Suprapubic skin (tissue), 4 donors: ENCODE data around the gene EPAS1. TPM values are rescaled to one million over a fixed set of nuclear protein-coding genes. Genes with fewer than 3 reads are reported as not detected.
A peak's percentile ranks its signal among the peaks of the same experiment; 100 is the strongest.

ENCODE experiments used
- DNase-seq, 2 donors: peaks; one replicate each; pipeline ENCODE4 v3.0.0-alpha.2; 2019; ENCODE audit warnings: low spot score in 2 of 2
- H3K27ac ChIP-seq: fragments of 200-600 bp; sonication (generic); one replicate; pipeline ENCODE4 v1.5.1; 2019
- H3K27me3 ChIP-seq: fragments of 200-600 bp; sonication (generic); one replicate; pipeline ENCODE4 v1.5.1; 2019
- H3K36me3 ChIP-seq: fragments of 200-600 bp; sonication (generic); one replicate; pipeline ENCODE4 v1.5.1; 2019
- H3K4me1 ChIP-seq: fragments of 200-600 bp; sonication (generic); one replicate; pipeline ENCODE4 v1.5.1; 2019
- H3K4me3 ChIP-seq: fragments of 200-600 bp; sonication (generic); one replicate; pipeline ENCODE4 v1.5.1; 2019; ENCODE audit warnings: mild to moderate bottlenecking
- H3K9me3 ChIP-seq: fragments of 200-600 bp; sonication (generic); one replicate; pipeline ENCODE4 v1.5.1; 2019
- EP300 ChIP-seq: sonication (generic); formaldehyde crosslinking; IDR thresholded peaks from one replicate; pipeline ENCODE4 v1.6.1; 2017; ENCODE audit warnings: antibody characterized with exemption
- POLR2A ChIP-seq, 2 donors: fragments of 450-650 bp; IDR thresholded peaks; one replicate each; pipeline ENCODE4 v1.6.1; 2017; ENCODE audit warnings: antibody characterized with exemption in 2 of 2, mild to moderate bottlenecking in 2 of 2, moderate library complexity in 2 of 2
- POLR2AphosphoS5 ChIP-seq, 3 donors: sonication (generic); formaldehyde crosslinking; IDR thresholded peaks; one replicate each; pipeline ENCODE4 v1.6.1; 2017; ENCODE audit warnings: antibody characterized with exemption in 3 of 3
- WGBS: methylation state at CpG from one replicate; pipeline ENCODE4 v1.1.5; 2018; 5-methylcytosine and 5-hydroxymethylcytosine counted together
- total RNA-seq, 4 donors: library from RNA; depleted of rRNA; stranded (reverse); fragments of >200 nt; gene quantifications; one replicate each; pipeline ENCODE4 v1.1.0, GENCODE V29; 2016
- TF ChIP-seq, protein P1 (sequence below), 2 donors: fragments of 200-600 bp in 1 of 2; fragments of 450-650 bp in 1 of 2; sonication (generic) in 1 of 2; IDR thresholded peaks; one replicate each; pipeline ENCODE4 v1.5.1; 2016 to 2019; ENCODE audit warnings: antibody characterized with exemption in 2 of 2, mild to moderate bottlenecking in 1 of 2, moderate library complexity in 1 of 2

Gene EPAS1
- total RNA-seq, 4 donors from 2014 or later, result 110 to 271 (median 142) TPM

DNA sequence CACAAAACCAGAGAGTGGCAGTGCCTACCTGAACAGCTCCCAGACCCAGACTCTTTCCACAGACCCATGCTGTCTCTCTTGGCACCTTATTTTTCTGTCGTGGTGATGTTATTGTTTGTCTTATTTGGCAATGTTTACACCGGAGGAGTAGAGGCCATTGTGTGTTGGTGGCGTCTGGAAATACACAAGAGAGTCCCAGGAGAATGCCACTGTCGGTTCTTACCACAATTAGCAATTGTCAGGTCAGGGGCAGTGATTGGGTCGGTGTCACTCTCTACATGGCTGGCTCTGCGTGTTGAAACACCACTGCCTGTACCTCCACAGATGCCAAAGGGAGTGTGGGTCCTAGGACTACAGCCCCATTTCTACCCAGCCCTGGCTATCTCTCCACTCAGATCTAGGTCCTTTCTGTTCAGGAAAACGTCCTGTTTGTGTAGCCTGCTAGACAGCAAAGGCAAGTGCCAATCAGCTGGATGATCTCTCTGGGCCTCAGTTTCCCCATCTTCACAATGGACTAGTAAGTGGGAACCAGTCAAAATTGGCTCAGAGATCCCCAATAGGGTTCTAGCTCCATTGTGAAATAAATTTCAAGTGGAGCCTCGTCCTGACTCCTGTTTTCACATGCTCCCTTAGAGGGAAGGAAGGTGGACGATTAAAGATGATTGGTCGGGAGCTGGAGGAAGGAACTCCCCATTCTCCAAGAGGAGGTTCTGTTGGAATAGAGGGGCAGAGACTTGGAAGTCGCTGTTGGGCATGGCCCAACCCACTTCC is 17.0 kb downstream of the EPAS1 start:
- Histone ChIP-seq H3K36me3 (no peaks in the 10 kb centered on the region), H3K4me1 (peaks cover 79% of the 10 kb centered on the region), H3K9me3 (no peaks in the 10 kb centered on the region), H3K4me3 (no peak overlapping the region), H3K27ac (peak overlapping the region; percentile 77), H3K27me3 (no peaks in the 10 kb centered on the region)
- TF ChIP-seq POLR2A (IDR thresholded peaks at IDR 0.05), result no peak
- TF ChIP-seq EP300, result no peak
- TF ChIP-seq, protein P1, sequence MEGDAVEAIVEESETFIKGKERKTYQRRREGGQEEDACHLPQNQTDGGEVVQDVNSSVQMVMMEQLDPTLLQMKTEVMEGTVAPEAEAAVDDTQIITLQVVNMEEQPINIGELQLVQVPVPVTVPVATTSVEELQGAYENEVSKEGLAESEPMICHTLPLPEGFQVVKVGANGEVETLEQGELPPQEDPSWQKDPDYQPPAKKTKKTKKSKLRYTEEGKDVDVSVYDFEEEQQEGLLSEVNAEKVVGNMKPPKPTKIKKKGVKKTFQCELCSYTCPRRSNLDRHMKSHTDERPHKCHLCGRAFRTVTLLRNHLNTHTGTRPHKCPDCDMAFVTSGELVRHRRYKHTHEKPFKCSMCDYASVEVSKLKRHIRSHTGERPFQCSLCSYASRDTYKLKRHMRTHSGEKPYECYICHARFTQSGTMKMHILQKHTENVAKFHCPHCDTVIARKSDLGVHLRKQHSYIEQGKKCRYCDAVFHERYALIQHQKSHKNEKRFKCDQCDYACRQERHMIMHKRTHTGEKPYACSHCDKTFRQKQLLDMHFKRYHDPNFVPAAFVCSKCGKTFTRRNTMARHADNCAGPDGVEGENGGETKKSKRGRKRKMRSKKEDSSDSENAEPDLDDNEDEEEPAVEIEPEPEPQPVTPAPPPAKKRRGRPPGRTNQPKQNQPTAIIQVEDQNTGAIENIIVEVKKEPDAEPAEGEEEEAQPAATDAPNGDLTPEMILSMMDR (IDR thresholded peaks at IDR 0.05), result no peak
- TF ChIP-seq POLR2AphosphoS5 (IDR thresholded peaks at IDR 0.05), result no peak
- 81% methylated on average over 11 of the region's 11 CpGs for WGBS
- DNase-seq, result peak in 1 of 2 donors; percentile 31

DNA sequence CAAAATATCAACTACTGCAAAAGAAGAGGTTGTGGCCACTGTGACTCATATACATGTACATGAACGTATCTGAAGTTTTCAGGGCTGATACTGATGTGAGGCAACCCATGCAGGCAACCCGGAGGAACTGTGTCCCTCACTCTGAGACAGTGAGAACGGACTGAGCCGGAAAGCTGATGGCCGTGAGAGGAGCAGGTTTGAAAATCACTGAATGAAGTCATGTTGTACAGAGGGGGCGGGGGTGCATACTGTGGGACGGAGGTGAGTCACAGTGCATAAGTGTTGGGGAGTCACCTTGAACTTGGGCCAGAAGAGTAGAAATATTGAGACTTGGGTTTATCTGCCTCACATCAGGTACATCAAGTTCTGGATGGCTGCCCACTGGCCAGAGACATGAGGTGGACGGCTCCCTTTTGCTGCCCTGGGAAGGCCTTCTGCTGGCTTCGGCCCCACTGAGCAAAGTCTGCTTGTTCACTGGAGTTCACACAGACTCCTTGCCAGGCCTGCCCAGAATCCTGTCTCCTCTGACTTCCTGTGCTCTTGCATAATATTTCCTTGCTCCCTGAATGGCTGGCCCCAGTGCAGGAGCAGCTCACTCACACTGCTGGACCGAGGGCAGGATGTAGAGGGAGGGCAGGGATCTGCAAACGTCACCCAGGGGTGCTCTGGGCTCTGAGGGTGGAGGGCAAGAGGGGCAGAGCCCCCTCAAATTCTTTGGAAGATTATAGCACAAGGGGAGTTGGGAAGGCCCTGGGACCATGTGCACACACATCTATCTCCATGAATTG is 18.1 kb downstream of the EPAS1 start:
- H3K4me1 ChIP-seq, result peaks cover 79% of the 10 kb centered on the region
- 16% methylated on average over 9 of the region's 11 CpGs for WGBS
- no peak overlapping the region for H3K4me3 ChIP-seq

DNA sequence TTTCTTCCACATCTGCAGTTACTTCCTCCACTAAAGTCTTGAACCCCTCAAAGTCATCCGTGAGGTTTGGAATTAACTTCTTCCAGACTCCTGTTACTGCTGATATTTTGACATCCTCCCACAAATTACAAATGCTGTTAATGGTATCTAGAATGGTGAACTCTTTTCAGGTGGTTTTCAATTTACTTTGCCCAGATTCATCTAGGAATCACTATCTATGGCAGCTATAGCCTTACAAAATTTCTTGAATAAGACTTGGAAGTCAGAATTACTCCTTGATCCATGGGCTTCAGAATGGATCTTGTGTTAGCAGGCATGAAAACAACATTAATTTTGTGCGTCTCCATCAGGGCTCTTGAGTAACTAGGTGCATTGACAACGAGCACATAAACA is 19.9 kb downstream of the EPAS1 start:
- no peak for TF ChIP-seq POLR2A (IDR thresholded peaks at IDR 0.05)
- TF ChIP-seq EP300, result no peak
- TF ChIP-seq, protein P1 (IDR thresholded peaks at IDR 0.05), result no peak
- TF ChIP-seq POLR2AphosphoS5 (IDR thresholded peaks at IDR 0.05), result no peak
- Histone ChIP-seq H3K4me3 (no peak overlapping the region), H3K9me3 (no peaks in the 10 kb centered on the region), H3K27me3 (no peaks in the 10 kb centered on the region), H3K27ac (no peak overlapping the region), H3K36me3 (no peaks in the 10 kb centered on the region), H3K4me1 (peaks cover 64% of the 10 kb centered on the region)
- WGBS, result 95% methylated on average over 3 of the region's 3 CpGs
- no peak for DNase-seq

More for the DNA sequence above, 18.1 kb downstream of the EPAS1 start:
- Histone ChIP-seq H3K27ac (peak overlapping the region; percentile 77), H3K36me3 (no peaks in the 10 kb centered on the region), H3K9me3 (no peaks in the 10 kb centered on the region), H3K27me3 (no peaks in the 10 kb centered on the region)
- TF ChIP-seq POLR2A (IDR thresholded peaks at IDR 0.05), result no peak
- TF ChIP-seq POLR2AphosphoS5 (IDR thresholded peaks at IDR 0.05), result peak in 2 of 3 donors; percentile 43 to 75
- peak; percentile 88 to 90 for DNase-seq

DNA sequence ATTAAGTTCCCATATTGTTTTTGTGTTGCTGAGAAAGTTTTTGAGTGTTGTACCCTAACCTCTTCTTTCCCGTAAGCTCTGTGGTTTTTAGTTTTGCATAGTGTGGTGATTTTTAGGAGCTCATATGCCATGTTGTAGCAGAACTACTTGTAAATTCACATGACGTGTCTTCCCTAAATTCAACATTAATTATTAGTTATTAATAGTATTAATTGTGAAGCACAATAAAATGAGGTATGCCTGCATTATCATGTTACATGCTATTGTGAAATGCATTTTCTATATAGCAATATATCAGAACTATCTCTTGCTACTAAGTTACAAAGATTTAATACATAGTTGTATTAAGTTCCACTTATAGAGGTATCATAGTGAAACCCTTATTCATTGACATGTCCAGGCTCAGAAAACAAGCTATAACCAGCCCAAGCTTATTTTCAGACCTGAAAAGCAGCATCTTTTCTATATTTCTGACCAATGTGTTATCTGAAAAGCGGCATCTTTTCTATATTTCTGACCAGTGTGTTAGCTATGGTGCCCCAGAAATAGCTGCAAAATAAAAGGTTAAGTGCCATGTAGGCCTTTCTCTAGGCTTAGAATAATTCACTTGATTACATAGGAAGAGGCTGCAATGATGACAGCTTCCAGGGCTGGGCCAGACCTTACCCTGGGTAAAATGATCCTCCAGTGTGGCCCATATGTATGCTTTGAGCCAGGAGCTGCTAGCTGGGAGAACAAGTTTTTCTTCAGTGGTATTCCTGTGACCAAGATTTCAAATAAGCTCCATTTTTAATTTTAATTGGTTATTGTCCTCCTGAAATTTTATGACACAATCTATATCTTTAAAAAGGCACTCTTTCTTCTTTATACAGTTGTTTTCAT is 21.6 kb downstream of the EPAS1 start:
- Histone ChIP-seq H3K27ac (peak overlapping the region; percentile 23), H3K27me3 (no peaks in the 10 kb centered on the region), H3K36me3 (no peaks in the 10 kb centered on the region), H3K9me3 (no peaks in the 10 kb centered on the region), H3K4me3 (no peak overlapping the region), H3K4me1 (peaks cover 54% of the 10 kb centered on the region)
- WGBS, result 74% methylated on average over 3 of the region's 3 CpGs
- DNase-seq, result no peak
- no peak for TF ChIP-seq POLR2AphosphoS5 (IDR thresholded peaks at IDR 0.05)
- no peak for TF ChIP-seq POLR2A (IDR thresholded peaks at IDR 0.05)
- no peak for TF ChIP-seq EP300
- TF ChIP-seq, protein P1 (IDR thresholded peaks at IDR 0.05), result no peak

DNA sequence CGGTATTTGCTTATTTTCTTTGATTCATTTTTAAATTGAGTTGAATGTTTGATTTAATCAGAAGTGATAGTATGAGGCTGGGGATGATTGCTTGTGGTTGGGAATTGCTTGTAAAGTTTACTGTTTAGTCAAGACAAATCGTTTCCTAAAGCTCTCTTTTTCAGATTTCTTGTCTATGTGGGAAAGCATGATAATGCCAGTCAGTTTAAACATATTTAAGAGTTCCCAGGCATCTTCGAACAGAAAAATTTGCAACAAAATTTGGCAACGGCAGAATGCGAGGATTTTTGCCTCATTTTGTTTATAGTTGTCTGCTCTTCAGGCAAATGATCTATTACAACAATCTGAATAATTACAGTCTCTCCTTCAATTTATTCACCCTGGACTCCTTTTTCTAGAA is 22.5 kb downstream of the EPAS1 start:
- Histone ChIP-seq H3K9me3 (no peaks in the 10 kb centered on the region), H3K4me1 (peaks cover 54% of the 10 kb centered on the region)
- 51% methylated on average over 5 of the region's 5 CpGs for WGBS

More for the DNA sequence above, 22.5 kb downstream of the EPAS1 start:
- no peak for DNase-seq
- no peak overlapping the region for H3K4me3 ChIP-seq
- TF ChIP-seq EP300 (no peak), POLR2A (IDR thresholded peaks at IDR 0.05) (no peak), POLR2AphosphoS5 (IDR thresholded peaks at IDR 0.05) (no peak)
- TF ChIP-seq, protein P1 (IDR thresholded peaks at IDR 0.05), result no peak
- no peaks in the 10 kb centered on the region for H3K27me3 ChIP-seq
- H3K36me3 ChIP-seq, result no peaks in the 10 kb centered on the region
- no peak overlapping the region for H3K27ac ChIP-seq
